Right lobe of liver (tissue), 4 donors: Measurements from ENCODE around the gene TBC1D5.

Experiments used
- CTCF ChIP-seq, 4 donors: fragments of 200-600 bp in 3 of 4; fragments of 450-650 bp in 1 of 4; IDR thresholded peaks; one replicate each; pipeline versions ENCODE4 v1.5.1 to v1.8.0; 2016 to 2022; ENCODE audit warnings: antibody characterized with exemption in 4 of 4, mild to moderate bottlenecking in 2 of 4
- POLR2A ChIP-seq: fragments of 450-650 bp; IDR thresholded peaks from one replicate; pipeline ENCODE4 v1.6.1; 2017; ENCODE audit warnings: antibody characterized with exemption, mild to moderate bottlenecking
- donor health status: DM: no; HTN: no; CAD: no.
- donor health status: DM: no; HTN: no; CAD: no.
- donor health status: DM: no; HTN: yes; CAD: no.

GRCh38 chr3:17158941-17159682, 583.3 kb downstream of the TBC1D5 start:
- TF ChIP-seq CTCF (IDR thresholded peaks at IDR 0.05) (no peak), POLR2A (no peak)
